Mammary epithelial cell (primary cell): ENCODE results near the gene MAML2.

Source experiments
- CTCF ChIP-seq, 2 donors: IDR thresholded peaks in 1 of 2; conservative IDR thresholded peaks in 1 of 2; 2 replicates each; pipeline ENCODE4 v1.5.1; 2011 to 2012; ENCODE audit warnings: inconsistent platforms in 2 of 2, low read length in 2 of 2, mild to moderate bottlenecking in 2 of 2, control low read depth in 1 of 2, low read depth in 1 of 2; ENCODE audit not compliant: insufficient read depth in 1 of 2; ENCODE audit errors: extremely low read depth in 1 of 2
- EZH2 ChIP-seq: IDR thresholded peaks from 2 replicates; pipeline ENCODE4 v1.6.1; 2012; ENCODE audit warnings: low read length, inconsistent platforms, borderline replicate concordance

GRCh38 chr11:96001037-96001436, 342.0 kb downstream of the MAML2 start:
- no peak for TF ChIP-seq EZH2
- no peak for TF ChIP-seq CTCF (conservative IDR thresholded peaks at IDR 0.05 in 1 of 2, IDR thresholded peaks at IDR 0.05 in 1 of 2; ENCODE audit: extremely low read depth in 1 of 2, insufficient read depth in 1 of 2, low read depth in 1 of 2, low read length in 2 of 2)
